Measurements from ENCODE around the gene NFATC2IP. TPM values are rescaled to one million over a fixed set of nuclear protein-coding genes. Genes with fewer than 3 reads are reported as not detected.

NFATC2IP gene
- polyA plus RNA-seq, 1 donor from 2014 or later = 39.1 TPM

GRCh38 chr16:28990375-28991040 is 39.8 kb downstream of the NFATC2IP start:
- no peak overlapping the region for H3K27ac ChIP-seq (ENCODE audit: low read length)
- H3K27me3 ChIP-seq (ENCODE audit: insufficient read depth, low read depth, low read length) = no peaks in the 10 kb centered on the region
- H3K9ac ChIP-seq (ENCODE audit: low read length) = no peak overlapping the region
- no peak overlapping the region for H2AFZ ChIP-seq (ENCODE audit: low read depth, low read length)
- H3F3A ChIP-seq (ENCODE audit: insufficient read depth, low read length, poor library complexity, severe bottlenecking) = no peaks in the 10 kb centered on the region
- no peaks in the 10 kb centered on the region for H3K9me3 ChIP-seq (ENCODE audit: low read length)
- no peak for TF ChIP-seq POLR2AphosphoS5 (IDR thresholded peaks at IDR 0.05)
- TF ChIP-seq RAD21 (conservative IDR thresholded peaks at IDR 0.05) = no peak
- no peak for TF ChIP-seq SMC3 (conservative IDR thresholded peaks at IDR 0.05; ENCODE audit: poor library complexity)
- TF ChIP-seq, protein P1, sequence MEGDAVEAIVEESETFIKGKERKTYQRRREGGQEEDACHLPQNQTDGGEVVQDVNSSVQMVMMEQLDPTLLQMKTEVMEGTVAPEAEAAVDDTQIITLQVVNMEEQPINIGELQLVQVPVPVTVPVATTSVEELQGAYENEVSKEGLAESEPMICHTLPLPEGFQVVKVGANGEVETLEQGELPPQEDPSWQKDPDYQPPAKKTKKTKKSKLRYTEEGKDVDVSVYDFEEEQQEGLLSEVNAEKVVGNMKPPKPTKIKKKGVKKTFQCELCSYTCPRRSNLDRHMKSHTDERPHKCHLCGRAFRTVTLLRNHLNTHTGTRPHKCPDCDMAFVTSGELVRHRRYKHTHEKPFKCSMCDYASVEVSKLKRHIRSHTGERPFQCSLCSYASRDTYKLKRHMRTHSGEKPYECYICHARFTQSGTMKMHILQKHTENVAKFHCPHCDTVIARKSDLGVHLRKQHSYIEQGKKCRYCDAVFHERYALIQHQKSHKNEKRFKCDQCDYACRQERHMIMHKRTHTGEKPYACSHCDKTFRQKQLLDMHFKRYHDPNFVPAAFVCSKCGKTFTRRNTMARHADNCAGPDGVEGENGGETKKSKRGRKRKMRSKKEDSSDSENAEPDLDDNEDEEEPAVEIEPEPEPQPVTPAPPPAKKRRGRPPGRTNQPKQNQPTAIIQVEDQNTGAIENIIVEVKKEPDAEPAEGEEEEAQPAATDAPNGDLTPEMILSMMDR (IDR thresholded peaks at IDR 0.05; ENCODE audit: poor library complexity, severe bottlenecking) = no peak
- TF ChIP-seq, protein P2, sequence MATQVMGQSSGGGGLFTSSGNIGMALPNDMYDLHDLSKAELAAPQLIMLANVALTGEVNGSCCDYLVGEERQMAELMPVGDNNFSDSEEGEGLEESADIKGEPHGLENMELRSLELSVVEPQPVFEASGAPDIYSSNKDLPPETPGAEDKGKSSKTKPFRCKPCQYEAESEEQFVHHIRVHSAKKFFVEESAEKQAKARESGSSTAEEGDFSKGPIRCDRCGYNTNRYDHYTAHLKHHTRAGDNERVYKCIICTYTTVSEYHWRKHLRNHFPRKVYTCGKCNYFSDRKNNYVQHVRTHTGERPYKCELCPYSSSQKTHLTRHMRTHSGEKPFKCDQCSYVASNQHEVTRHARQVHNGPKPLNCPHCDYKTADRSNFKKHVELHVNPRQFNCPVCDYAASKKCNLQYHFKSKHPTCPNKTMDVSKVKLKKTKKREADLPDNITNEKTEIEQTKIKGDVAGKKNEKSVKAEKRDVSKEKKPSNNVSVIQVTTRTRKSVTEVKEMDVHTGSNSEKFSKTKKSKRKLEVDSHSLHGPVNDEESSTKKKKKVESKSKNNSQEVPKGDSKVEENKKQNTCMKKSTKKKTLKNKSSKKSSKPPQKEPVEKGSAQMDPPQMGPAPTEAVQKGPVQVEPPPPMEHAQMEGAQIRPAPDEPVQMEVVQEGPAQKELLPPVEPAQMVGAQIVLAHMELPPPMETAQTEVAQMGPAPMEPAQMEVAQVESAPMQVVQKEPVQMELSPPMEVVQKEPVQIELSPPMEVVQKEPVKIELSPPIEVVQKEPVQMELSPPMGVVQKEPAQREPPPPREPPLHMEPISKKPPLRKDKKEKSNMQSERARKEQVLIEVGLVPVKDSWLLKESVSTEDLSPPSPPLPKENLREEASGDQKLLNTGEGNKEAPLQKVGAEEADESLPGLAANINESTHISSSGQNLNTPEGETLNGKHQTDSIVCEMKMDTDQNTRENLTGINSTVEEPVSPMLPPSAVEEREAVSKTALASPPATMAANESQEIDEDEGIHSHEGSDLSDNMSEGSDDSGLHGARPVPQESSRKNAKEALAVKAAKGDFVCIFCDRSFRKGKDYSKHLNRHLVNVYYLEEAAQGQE (IDR thresholded peaks at IDR 0.05; ENCODE audit: borderline replicate concordance) = no peak
- TF ChIP-seq TAF1 (IDR thresholded peaks at IDR 0.05; ENCODE audit: low read depth) = no peak
- TF ChIP-seq EZH2 (IDR thresholded peaks at IDR 0.05; ENCODE audit: borderline replicate concordance, insufficient read depth, low read length, poor library complexity, severe bottlenecking) = no peak
- TF ChIP-seq MXI1 (conservative IDR thresholded peaks at IDR 0.05; ENCODE audit: poor library complexity, severe bottlenecking) = no peak
- no peak for TF ChIP-seq EP300 (conservative IDR thresholded peaks at IDR 0.05; ENCODE audit: poor library complexity, severe bottlenecking)
- no peaks in the 10 kb centered on the region for H3K9me2 ChIP-seq (ENCODE audit: insufficient read depth, low read length)
- no peak overlapping the region for H3K4me3 ChIP-seq (ENCODE audit: low read length)
- no peaks in the 10 kb centered on the region for H3K36me3 ChIP-seq (ENCODE audit: insufficient read depth, low read length)
- no peaks in the 10 kb centered on the region for H3K79me2 ChIP-seq (replicated peaks; ENCODE audit: insufficient read depth, low read length)
- no peak overlapping the region for H3K4me2 ChIP-seq (ENCODE audit: low read length)
- no peaks in the 10 kb centered on the region for H4K20me1 ChIP-seq (ENCODE audit: insufficient read depth)

- H3K4me2 ChIP-seq (ENCODE audit: low read length) = no peak overlapping the region
- no peaks in the 10 kb centered on the region for H3K9me3 ChIP-seq (ENCODE audit: low read length)
- no peaks in the 10 kb centered on the region for H3K79me2 ChIP-seq (replicated peaks; ENCODE audit: insufficient read depth, low read length)
- H3K9ac ChIP-seq (ENCODE audit: low read length) = no peak overlapping the region
- H3K36me3 ChIP-seq (ENCODE audit: insufficient read depth, low read length) = no peaks in the 10 kb centered on the region
- TF ChIP-seq EZH2 (IDR thresholded peaks at IDR 0.05; ENCODE audit: borderline replicate concordance, insufficient read depth, low read length, poor library complexity, severe bottlenecking) (no peak), SMC3 (conservative IDR thresholded peaks at IDR 0.05; ENCODE audit: poor library complexity) (no peak), MXI1 (conservative IDR thresholded peaks at IDR 0.05; ENCODE audit: poor library complexity, severe bottlenecking) (no peak), EP300 (conservative IDR thresholded peaks at IDR 0.05; ENCODE audit: poor library complexity, severe bottlenecking) (no peak), POLR2AphosphoS5 (IDR thresholded peaks at IDR 0.05) (no peak), RAD21 (conservative IDR thresholded peaks at IDR 0.05) (no peak), TAF1 (IDR thresholded peaks at IDR 0.05; ENCODE audit: low read depth) (no peak)
- TF ChIP-seq, protein P1 (IDR thresholded peaks at IDR 0.05; ENCODE audit: poor library complexity, severe bottlenecking) = no peak
- TF ChIP-seq, protein P2 (IDR thresholded peaks at IDR 0.05; ENCODE audit: borderline replicate concordance) = no peak
- H3F3A ChIP-seq (ENCODE audit: insufficient read depth, low read length, poor library complexity, severe bottlenecking) = no peaks in the 10 kb centered on the region
- H3K27ac ChIP-seq (ENCODE audit: low read length) = no peak overlapping the region
- no peaks in the 10 kb centered on the region for H3K9me2 ChIP-seq (ENCODE audit: insufficient read depth, low read length)
- H4K20me1 ChIP-seq (ENCODE audit: insufficient read depth) = no peaks in the 10 kb centered on the region
- no peak overlapping the region for H2AFZ ChIP-seq (ENCODE audit: low read depth, low read length)
- no peak overlapping the region for H3K4me3 ChIP-seq (ENCODE audit: low read length)
- H3K27me3 ChIP-seq (ENCODE audit: insufficient read depth, low read depth, low read length) = no peaks in the 10 kb centered on the region
These were observed 41.0 kb downstream of the NFATC2IP start for GRCh38 chr16:28991687-28992086.

All from neural cell (in vitro differentiated cells).